ENCODE results near the gene ZIC1. TPM values are rescaled to one million over a fixed set of nuclear protein-coding genes. Genes with fewer than 3 reads are reported as not detected.

Gene ZIC1
- total and polyA plus RNA-seq, 9 of the 15 experiments (the other 6 are each of a cell fraction or from before 2014, with no cell fraction given): 0.21 to 0.42 TPM; not detected in 7

DNA sequence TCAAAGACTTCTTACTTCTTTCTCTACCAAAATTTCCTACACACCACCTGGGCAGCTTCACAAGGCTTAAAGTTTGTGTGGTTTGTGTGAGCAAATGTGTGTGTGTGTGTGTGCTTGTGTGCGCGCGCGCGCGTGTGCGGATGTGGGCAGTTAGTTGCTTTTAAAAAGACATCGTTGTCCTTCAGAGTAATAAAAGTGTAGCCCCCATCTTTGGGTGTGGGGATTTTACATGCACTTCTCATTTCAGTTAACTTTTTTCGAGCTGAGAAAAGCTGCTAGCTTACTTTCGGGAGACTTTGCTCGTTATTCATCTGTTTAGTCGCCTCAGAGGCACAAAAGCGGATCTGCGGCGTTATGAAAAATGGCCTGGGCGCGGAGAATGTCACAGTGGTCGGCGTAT, 38.8 kb upstream of the ZIC1 start:
- Histone ChIP-seq H3K27ac (ENCODE audit: extremely low read depth, low read depth, low read length) (no peak overlapping the region), H2AFZ (ENCODE audit: low read depth, low read length) (no peak overlapping the region), H3K4me1 (replicated peaks in 1 of 2; ENCODE audit: control insufficient read depth in 2 of 2, insufficient read depth in 2 of 2, low read length in 2 of 2) (no peaks in the 10 kb centered on the region), H4K20me1 (replicated peaks; ENCODE audit: control insufficient read depth, insufficient read depth, low read length) (no peaks in the 10 kb centered on the region), H3K4me2 (ENCODE audit: insufficient read depth, low read length) (no peak overlapping the region), H3K36me3 (ENCODE audit: control insufficient read depth, insufficient read depth, low read length) (no peaks in the 10 kb centered on the region), H3K4me3 (no peak overlapping the region), H3K9ac (ENCODE audit: insufficient read depth in 1 of 2, low read depth in 2 of 2, low read length in 2 of 2) (no peak overlapping the region), H3K79me2 (ENCODE audit: control insufficient read depth, insufficient read depth, low read length) (no peaks in the 10 kb centered on the region), H3K9me1 (ENCODE audit: control insufficient read depth, insufficient read depth, low read length) (no peaks in the 10 kb centered on the region), H3K9me3 (replicated peaks; ENCODE audit: control insufficient read depth, insufficient read depth, low read depth, low read length) (no peaks in the 10 kb centered on the region), H3K27me3 (ENCODE audit: control insufficient read depth in 2 of 2, insufficient read depth in 2 of 2, low read length in 2 of 2) (no peaks in the 10 kb centered on the region; a peak in 2 of 5 replicates)
- FAIRE-seq: no peak
- no TSS peak for BruUV-seq (replicated peaks)
- in situ Hi-C loops (cut with MboI): no loop called here
- WGBS (ENCODE audit: insufficient coverage, low coverage, missing lambda C conversion rate): 10% methylated on average over 19 of the region's 19 CpGs
- POLR2A ChIA-PET: no interaction called here
- no peak for DNase-seq (ENCODE audit: extremely low read depth in 1 of 4, low spot score in 3 of 4)
- intact Hi-C loops (cut with micrococcal nuclease): no loop called here
- CTCF ChIA-PET (ENCODE audit: low intra/inter-chr PET ratio): no interaction called here
- ATAC-seq: no peak
- TF ChIP-seq, protein P1, sequence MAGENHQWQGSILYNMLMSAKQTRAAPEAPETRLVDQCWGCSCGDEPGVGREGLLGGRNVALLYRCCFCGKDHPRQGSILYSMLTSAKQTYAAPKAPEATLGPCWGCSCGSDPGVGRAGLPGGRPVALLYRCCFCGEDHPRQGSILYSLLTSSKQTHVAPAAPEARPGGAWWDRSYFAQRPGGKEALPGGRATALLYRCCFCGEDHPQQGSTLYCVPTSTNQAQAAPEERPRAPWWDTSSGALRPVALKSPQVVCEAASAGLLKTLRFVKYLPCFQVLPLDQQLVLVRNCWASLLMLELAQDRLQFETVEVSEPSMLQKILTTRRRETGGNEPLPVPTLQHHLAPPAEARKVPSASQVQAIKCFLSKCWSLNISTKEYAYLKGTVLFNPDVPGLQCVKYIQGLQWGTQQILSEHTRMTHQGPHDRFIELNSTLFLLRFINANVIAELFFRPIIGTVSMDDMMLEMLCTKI (IDR thresholded peaks at IDR 0.05; ENCODE audit: partially characterized antibody): no peak
- TF ChIP-seq HIVEP1 (CRISPR knock-in tag; IDR thresholded peaks at IDR 0.05) (no peak), PRPF4 (IDR thresholded peaks at IDR 0.05; ENCODE audit: insufficient read depth, low read depth, low read length, poor library complexity, severe bottlenecking) (no peak), SMARCC2 (IDR thresholded peaks at IDR 0.05; ENCODE audit: low read depth) (no peak), NFYB (IDR thresholded peaks at IDR 0.05; ENCODE audit: extremely low read depth, insufficient read length) (no peak), ZFPM2 (CRISPR knock-in tag; IDR thresholded peaks at IDR 0.05) (no peak), POLR2AphosphoS2 (IDR thresholded peaks at IDR 0.05; ENCODE audit: low read length) (no peak), EP400 (IDR thresholded peaks at IDR 0.05) (no peak), CBFA2T2 (conservative IDR thresholded peaks at IDR 0.05) (no peak), RAD51 (IDR thresholded peaks at IDR 0.05; ENCODE audit: borderline replicate concordance, low read depth) (no peak), TFAM (CRISPR knock-in tag; conservative IDR thresholded peaks at IDR 0.05) (no peak)
- TF ChIP-seq, protein P2, sequence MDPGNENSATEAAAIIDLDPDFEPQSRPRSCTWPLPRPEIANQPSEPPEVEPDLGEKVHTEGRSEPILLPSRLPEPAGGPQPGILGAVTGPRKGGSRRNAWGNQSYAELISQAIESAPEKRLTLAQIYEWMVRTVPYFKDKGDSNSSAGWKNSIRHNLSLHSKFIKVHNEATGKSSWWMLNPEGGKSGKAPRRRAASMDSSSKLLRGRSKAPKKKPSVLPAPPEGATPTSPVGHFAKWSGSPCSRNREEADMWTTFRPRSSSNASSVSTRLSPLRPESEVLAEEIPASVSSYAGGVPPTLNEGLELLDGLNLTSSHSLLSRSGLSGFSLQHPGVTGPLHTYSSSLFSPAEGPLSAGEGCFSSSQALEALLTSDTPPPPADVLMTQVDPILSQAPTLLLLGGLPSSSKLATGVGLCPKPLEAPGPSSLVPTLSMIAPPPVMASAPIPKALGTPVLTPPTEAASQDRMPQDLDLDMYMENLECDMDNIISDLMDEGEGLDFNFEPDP (CRISPR knock-in tag; IDR thresholded peaks at IDR 0.05): no peak
- TF ChIP-seq, protein P3, sequence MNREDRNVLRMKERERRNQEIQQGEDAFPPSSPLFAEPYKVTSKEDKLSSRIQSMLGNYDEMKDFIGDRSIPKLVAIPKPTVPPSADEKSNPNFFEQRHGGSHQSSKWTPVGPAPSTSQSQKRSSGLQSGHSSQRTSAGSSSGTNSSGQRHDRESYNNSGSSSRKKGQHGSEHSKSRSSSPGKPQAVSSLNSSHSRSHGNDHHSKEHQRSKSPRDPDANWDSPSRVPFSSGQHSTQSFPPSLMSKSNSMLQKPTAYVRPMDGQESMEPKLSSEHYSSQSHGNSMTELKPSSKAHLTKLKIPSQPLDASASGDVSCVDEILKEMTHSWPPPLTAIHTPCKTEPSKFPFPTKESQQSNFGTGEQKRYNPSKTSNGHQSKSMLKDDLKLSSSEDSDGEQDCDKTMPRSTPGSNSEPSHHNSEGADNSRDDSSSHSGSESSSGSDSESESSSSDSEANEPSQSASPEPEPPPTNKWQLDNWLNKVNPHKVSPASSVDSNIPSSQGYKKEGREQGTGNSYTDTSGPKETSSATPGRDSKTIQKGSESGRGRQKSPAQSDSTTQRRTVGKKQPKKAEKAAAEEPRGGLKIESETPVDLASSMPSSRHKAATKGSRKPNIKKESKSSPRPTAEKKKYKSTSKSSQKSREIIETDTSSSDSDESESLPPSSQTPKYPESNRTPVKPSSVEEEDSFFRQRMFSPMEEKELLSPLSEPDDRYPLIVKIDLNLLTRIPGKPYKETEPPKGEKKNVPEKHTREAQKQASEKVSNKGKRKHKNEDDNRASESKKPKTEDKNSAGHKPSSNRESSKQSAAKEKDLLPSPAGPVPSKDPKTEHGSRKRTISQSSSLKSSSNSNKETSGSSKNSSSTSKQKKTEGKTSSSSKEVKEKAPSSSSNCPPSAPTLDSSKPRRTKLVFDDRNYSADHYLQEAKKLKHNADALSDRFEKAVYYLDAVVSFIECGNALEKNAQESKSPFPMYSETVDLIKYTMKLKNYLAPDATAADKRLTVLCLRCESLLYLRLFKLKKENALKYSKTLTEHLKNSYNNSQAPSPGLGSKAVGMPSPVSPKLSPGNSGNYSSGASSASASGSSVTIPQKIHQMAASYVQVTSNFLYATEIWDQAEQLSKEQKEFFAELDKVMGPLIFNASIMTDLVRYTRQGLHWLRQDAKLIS (CRISPR knock-in tag; IDR thresholded peaks at IDR 0.05): no peak
- TF ChIP-seq, protein P4, sequence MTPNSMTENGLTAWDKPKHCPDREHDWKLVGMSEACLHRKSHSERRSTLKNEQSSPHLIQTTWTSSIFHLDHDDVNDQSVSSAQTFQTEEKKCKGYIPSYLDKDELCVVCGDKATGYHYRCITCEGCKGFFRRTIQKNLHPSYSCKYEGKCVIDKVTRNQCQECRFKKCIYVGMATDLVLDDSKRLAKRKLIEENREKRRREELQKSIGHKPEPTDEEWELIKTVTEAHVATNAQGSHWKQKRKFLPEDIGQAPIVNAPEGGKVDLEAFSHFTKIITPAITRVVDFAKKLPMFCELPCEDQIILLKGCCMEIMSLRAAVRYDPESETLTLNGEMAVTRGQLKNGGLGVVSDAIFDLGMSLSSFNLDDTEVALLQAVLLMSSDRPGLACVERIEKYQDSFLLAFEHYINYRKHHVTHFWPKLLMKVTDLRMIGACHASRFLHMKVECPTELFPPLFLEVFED (CRISPR knock-in tag; conservative IDR thresholded peaks at IDR 0.05): no peak
- TF ChIP-seq, protein P5, sequence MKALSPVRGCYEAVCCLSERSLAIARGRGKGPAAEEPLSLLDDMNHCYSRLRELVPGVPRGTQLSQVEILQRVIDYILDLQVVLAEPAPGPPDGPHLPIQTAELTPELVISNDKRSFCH (CRISPR knock-in tag; IDR thresholded peaks at IDR 0.05): no peak
- TF ChIP-seq, protein P5 (tag; IDR thresholded peaks at IDR 0.05): no peak
